HG02852 (cell line): ENCODE results near the gene SLC9A9.
A peak's percentile ranks its signal among the peaks of the same experiment; 100 is the strongest.
"Not testable (repeated sequence)": the region's sequence is repeated elsewhere in the genome, so short reads cannot be mapped to it uniquely, and the experiment has no call there.

Source experiments
- ATAC-seq: cut with Tn5 transposase; IDR thresholded peaks from one replicate; pipeline ENCODE4 v1.9.1; 2021; ENCODE audit warnings: mild to moderate bottlenecking, moderate library complexity; ENCODE audit not compliant: unreplicated experiment

Gene SLC9A9

GRCh38 chr3:143526011-143526545 is 322.2 kb downstream of the SLC9A9 start:
- ATAC-seq = no peak

- ATAC-seq = no peak
Observed at GRCh38 chr3:143525408-143525807, 322.9 kb downstream of the SLC9A9 start.

- ATAC-seq = no peak
Observed at GRCh38 chr3:143521803-143522202, 326.5 kb downstream of the SLC9A9 start.

GRCh38 chr3:143517131-143517530 is 331.1 kb downstream of the SLC9A9 start:
- ATAC-seq = not testable (repeated sequence)

- ATAC-seq = peak; percentile 50
Observed at GRCh38 chr3:143514874-143515273, 333.4 kb downstream of the SLC9A9 start.

- ATAC-seq = no peak
Observed at GRCh38 chr3:143514109-143514508, 334.2 kb downstream of the SLC9A9 start.

- no peak for ATAC-seq
Observed at GRCh38 chr3:143511174-143511879, 336.9 kb downstream of the SLC9A9 start.

GRCh38 chr3:143510601-143511000 is 337.7 kb downstream of the SLC9A9 start:
- no peak for ATAC-seq

GRCh38 chr3:143507735-143508580 is 340.3 kb downstream of the SLC9A9 start:
- ATAC-seq = no peak

- no peak for ATAC-seq
Observed at GRCh38 chr3:143506190-143506589, 342.1 kb downstream of the SLC9A9 start.

GRCh38 chr3:143503325-143503885 is 344.9 kb downstream of the SLC9A9 start:
- no peak for ATAC-seq

- ATAC-seq = no peak
Observed at GRCh38 chr3:143502081-143502480, 346.2 kb downstream of the SLC9A9 start.

GRCh38 chr3:143497382-143497781 is 350.9 kb downstream of the SLC9A9 start:
- ATAC-seq = no peak

- no peak for ATAC-seq
Observed at GRCh38 chr3:143496191-143496590, 352.1 kb downstream of the SLC9A9 start.

GRCh38 chr3:143495527-143495926 is 352.7 kb downstream of the SLC9A9 start:
- no peak for ATAC-seq

- ATAC-seq = no peak
Observed at GRCh38 chr3:143486611-143487010, 361.7 kb downstream of the SLC9A9 start.

- no peak for ATAC-seq
Observed at GRCh38 chr3:143484846-143485512, 363.3 kb downstream of the SLC9A9 start.

- peak; percentile 47 for ATAC-seq
Observed at GRCh38 chr3:143483214-143483613, 365.1 kb downstream of the SLC9A9 start.

GRCh38 chr3:143482106-143483088 is 365.9 kb downstream of the SLC9A9 start:
- no peak for ATAC-seq

GRCh38 chr3:143480344-143480743 is 367.9 kb downstream of the SLC9A9 start:
- no peak for ATAC-seq
